DMS 273 treated with DMSO at 0.1 percent for 48 hours (cell line): ENCODE results near the gene TMEM255B.

ENCODE experiments used
- DNase-seq: peaks from one replicate; lab custom pipeline; 2025; lab: John Stamatoyannopoulos, UW

Gene TMEM255B

GRCh38 chr13:113861433-113862030 lies 102.5 kb downstream of the TMEM255B start:
- DNase-seq, result no peak

GRCh38 chr13:113862191-113862930 lies 103.3 kb downstream of the TMEM255B start:
- no peak for DNase-seq

GRCh38 chr13:113862931-113863523 lies 104.0 kb downstream of the TMEM255B start:
- DNase-seq, result no peak

GRCh38 chr13:113863524-113864272 lies 104.7 kb downstream of the TMEM255B start, which contains the start of gene GAS6:
GAS6 (minus strand) TSS chr13:113864076; CDS start chr13:113863920, 156 bp downstream.
- no peak for DNase-seq

GRCh38 chr13:113864273-113864890 lies 105.4 kb downstream of the TMEM255B start:
- DNase-seq, result no peak

- no peak for DNase-seq
These were observed 106.4 kb downstream of the TMEM255B start for GRCh38 chr13:113865427-113865826.
